Natural killer cell (primary cell): ENCODE data around the gene SHROOM2. TPM values are rescaled to one million over a fixed set of nuclear protein-coding genes. Genes with fewer than 3 reads are reported as not detected.

ENCODE experiments used
- ATAC-seq, 3 donors: fragments of 150-1000 bp in 2 of 3; fragments of 200-7000 bp in 1 of 3; cut with Tn5 transposase; 1 replicate in 1 of 3; 2 replicates in 2 of 3; pipeline ENCODE4 v1.10.0; 2021; ENCODE audit warnings: mild to moderate bottlenecking in 2 of 3, moderate library complexity in 2 of 3
- DNase-seq, 2 donors: peaks; one replicate each; pipeline versions ENCODE4 v3.0.0 to v3.0.0-alpha.2; 2013 to 2021; ENCODE audit warnings: mixed read lengths in 1 of 2
- H3K27ac ChIP-seq: one replicate; pipeline ENCODE4 v1.5.1; 2013; ENCODE audit warnings: mild to moderate bottlenecking, low read length
- H3K27me3 ChIP-seq: one replicate; pipeline ENCODE4 v1.6.1; 2013; ENCODE audit warnings: low read length; ENCODE audit not compliant: control insufficient read depth, insufficient read depth
- H3K36me3 ChIP-seq: one replicate; pipeline ENCODE4 v1.6.1; 2013; ENCODE audit warnings: low read length; ENCODE audit not compliant: control insufficient read depth, insufficient read depth
- H3K4me1 ChIP-seq: one replicate; pipeline ENCODE4 v1.6.1; 2013; ENCODE audit warnings: low read length; ENCODE audit not compliant: control insufficient read depth, insufficient read depth
- H3K4me3 ChIP-seq: one replicate; pipeline ENCODE4 v1.5.1; 2013; ENCODE audit warnings: low read length
- H3K9me3 ChIP-seq: one replicate; pipeline ENCODE4 v1.6.1; 2013; ENCODE audit warnings: low read length; ENCODE audit not compliant: control insufficient read depth, insufficient read depth
- H3K27ac Mint-ChIP-seq, 2 donors: one replicate each; pipeline ENCODE4 v1.8.0; 2022; ENCODE audit warnings: mild to moderate bottlenecking in 2 of 2, mixed read lengths in 2 of 2, moderate library complexity in 1 of 2
- H3K27me3 Mint-ChIP-seq, 2 donors: one replicate each; pipeline ENCODE4 v1.8.0; 2022; ENCODE audit warnings: low read depth in 2 of 2, mixed read lengths in 2 of 2
- H3K36me3 Mint-ChIP-seq: one replicate; pipeline ENCODE4 v1.8.0; 2022; ENCODE audit warnings: mixed read lengths
- H3K4me1 Mint-ChIP-seq, 2 donors: one replicate each; pipeline ENCODE4 v1.8.0; 2022; ENCODE audit warnings: mixed read lengths in 2 of 2
- H3K4me3 Mint-ChIP-seq: one replicate; pipeline ENCODE4 v1.8.0; 2022; ENCODE audit warnings: mild to moderate bottlenecking, moderate library complexity, mixed read lengths
- H3K9me3 Mint-ChIP-seq, 2 donors: one replicate each; pipeline ENCODE4 v1.8.0; 2022; ENCODE audit warnings: mixed read lengths in 2 of 2
- CTCF ChIP-seq: fragments of 200-600 bp; IDR thresholded peaks from one replicate; pipeline ENCODE4 v1.8.0; 2022; ENCODE audit warnings: antibody characterized with exemption
- WGBS: methylation state at CpG from one replicate; pipeline ENCODE4 v1.1.7; 2013; ENCODE audit warnings: missing lambda C conversion rate; ENCODE audit not compliant: insufficient coverage; 5-methylcytosine and 5-hydroxymethylcytosine counted together
- intact Hi-C: fragments of 100-400 bp; cut with micrococcal nuclease; formaldehyde crosslinking; loops from one replicate; pipeline ENCODE4 v1.14.2; 2022
- total RNA-seq, 4 donors: library from RNA; stranded (reverse); fragments of 120-200 nt in 1 of 4; gene quantifications; one replicate each; pipeline versions ENCODE4 v1.2.3 to v1.2.4, GENCODE V29; 2013 to 2022

The SHROOM2 gene
- total RNA-seq, 3 donors from 2014 or later (not counting 1 experiment from before 2014, with no cell fraction given), result not detected

GRCh38 chrX:9947131-9947794, 161.0 kb downstream of the SHROOM2 start:
- Mint-ChIP-seq H3K4me3 (no peak overlapping the region), H3K9me3 (no peaks in the 10 kb centered on the region), H3K36me3 (no peaks in the 10 kb centered on the region), H3K27ac (no peak overlapping the region), H3K27me3 (peaks cover 3 to 28% of the 10 kb centered on the region in 2 donors), H3K4me1 (peaks cover 4 to 6% of the 10 kb centered on the region in 2 donors)
- Histone ChIP-seq H3K4me3 (no peak overlapping the region), H3K36me3 (no peaks in the 10 kb centered on the region), H3K4me1 (peaks cover 6% of the 10 kb centered on the region), H3K9me3 (no peaks in the 10 kb centered on the region), H3K27me3 (no peaks in the 10 kb centered on the region), H3K27ac (no peak overlapping the region)
- intact Hi-C loops, result no loop called here
- ATAC-seq (no peak), DNase-seq (no peak)
- TF ChIP-seq CTCF, result no peak
- WGBS, result 52% methylated on average over 7 of the region's 10 CpGs

- peaks cover under 1 to 28% of the 10 kb centered on the region in 2 donors for H3K27me3 Mint-ChIP-seq
- H3K27ac Mint-ChIP-seq, result no peak overlapping the region
- H3K4me3 Mint-ChIP-seq, result no peak overlapping the region
- H3K36me3 ChIP-seq, result no peaks in the 10 kb centered on the region
- H3K4me1 ChIP-seq, result no peaks in the 10 kb centered on the region
- no peaks in the 10 kb centered on the region for H3K4me1 Mint-ChIP-seq
- no peaks in the 10 kb centered on the region for H3K27me3 ChIP-seq
- DNase-seq (no peak), ATAC-seq (no peak)
- no peak overlapping the region for H3K4me3 ChIP-seq
- no peaks in the 10 kb centered on the region for H3K36me3 Mint-ChIP-seq
- TF ChIP-seq CTCF, result no peak
- no peak overlapping the region for H3K27ac ChIP-seq
- peaks cover 7% of the 10 kb centered on the region for H3K9me3 ChIP-seq
- H3K9me3 Mint-ChIP-seq, result no peaks in the 10 kb centered on the region
- WGBS, result 42% methylated on average over 8 of the region's 9 CpGs
- intact Hi-C loops, result no loop called here
Measured at GRCh38 chrX:9948406-9948805, 162.2 kb downstream of the SHROOM2 start.

- Mint-ChIP-seq H3K4me3 (no peak overlapping the region), H3K4me1 (no peaks in the 10 kb centered on the region), H3K9me3 (no peaks in the 10 kb centered on the region), H3K27me3 (peaks cover 0 to 27% of the 10 kb centered on the region in 2 donors), H3K36me3 (no peaks in the 10 kb centered on the region), H3K27ac (no peak overlapping the region)
- Histone ChIP-seq H3K27ac (no peak overlapping the region), H3K36me3 (no peaks in the 10 kb centered on the region), H3K27me3 (no peaks in the 10 kb centered on the region), H3K9me3 (peaks cover 7% of the 10 kb centered on the region), H3K4me3 (no peak overlapping the region), H3K4me1 (no peaks in the 10 kb centered on the region)
- WGBS, result 100% methylated on average over 1 of the region's 1 CpG
- DNase-seq (no peak), ATAC-seq (no peak)
- TF ChIP-seq CTCF, result no peak
- intact Hi-C loops, result no loop called here
Measured at GRCh38 chrX:9952300-9952699, 166.1 kb downstream of the SHROOM2 start.

- Mint-ChIP-seq H3K9me3 (no peaks in the 10 kb centered on the region), H3K27me3 (peaks cover 0 to 16% of the 10 kb centered on the region in 2 donors), H3K36me3 (no peaks in the 10 kb centered on the region), H3K4me3 (no peak overlapping the region), H3K4me1 (no peaks in the 10 kb centered on the region), H3K27ac (no peak overlapping the region)
- Histone ChIP-seq H3K36me3 (no peaks in the 10 kb centered on the region), H3K27ac (no peak overlapping the region), H3K27me3 (no peaks in the 10 kb centered on the region), H3K4me3 (no peak overlapping the region), H3K4me1 (no peaks in the 10 kb centered on the region), H3K9me3 (peaks cover 7% of the 10 kb centered on the region)
- 90% methylated on average over 2 of the region's 2 CpGs for WGBS
- TF ChIP-seq CTCF, result no peak
- ATAC-seq (no peak), DNase-seq (no peak)
- intact Hi-C loops, result no loop called here
Measured at GRCh38 chrX:9953396-9953795, 167.2 kb downstream of the SHROOM2 start.
